Fibroblast of skin of right biceps (primary cell): ENCODE data around the gene NGEF.

Source experiments
- DNase-seq: peaks from one replicate; pipeline ENCODE4 v3.0.0-alpha.2; 2013

The NGEF gene

GRCh38 chr2:233041722-233042323 lies 28.8 kb upstream of the NGEF start:
- DNase-seq, result no peak

- DNase-seq, result no peak
Measured at GRCh38 chr2:233040571-233040970, 27.5 kb upstream of the NGEF start.

GRCh38 chr2:233039846-233040530 lies 26.9 kb upstream of the NGEF start:
- no peak for DNase-seq

GRCh38 chr2:233039212-233039845 lies 26.3 kb upstream of the NGEF start:
- DNase-seq, result no peak

GRCh38 chr2:233037078-233037477 lies 24.0 kb upstream of the NGEF start:
- peak; percentile 11 for DNase-seq

- no peak for DNase-seq
Measured at GRCh38 chr2:233036162-233036838, 23.2 kb upstream of the NGEF start.

- no peak for DNase-seq
Measured at GRCh38 chr2:233035426-233036161, 22.5 kb upstream of the NGEF start.

GRCh38 chr2:233034091-233034882 lies 21.2 kb upstream of the NGEF start:
- no peak for DNase-seq

GRCh38 chr2:233033672-233034071 lies 20.6 kb upstream of the NGEF start:
- DNase-seq, result peak; percentile 12

GRCh38 chr2:233032551-233033320 lies 19.7 kb upstream of the NGEF start, which contains the start of gene NEU2:
Gene NEU2 (plus strand): TSS chr2:233032672. CDS start chr2:233032672, 0 bp downstream.
- DNase-seq, result no peak

- DNase-seq, result no peak
Measured at GRCh38 chr2:233031556-233032500, 18.8 kb upstream of the NGEF start.

- DNase-seq, result peak; percentile 48
Measured at GRCh38 chr2:233029321-233029720, 16.3 kb upstream of the NGEF start.

GRCh38 chr2:233026198-233026813 lies 13.2 kb upstream of the NGEF start:
- peak; percentile 50 for DNase-seq

GRCh38 chr2:233025706-233026105 lies 12.7 kb upstream of the NGEF start:
- no peak for DNase-seq

GRCh38 chr2:233023761-233024410 lies 10.8 kb upstream of the NGEF start:
- no peak for DNase-seq

GRCh38 chr2:233023007-233023760 lies 10.1 kb upstream of the NGEF start:
- DNase-seq, result no peak

- DNase-seq, result no peak
Measured at GRCh38 chr2:233022561-233022960, 9.5 kb upstream of the NGEF start.

- DNase-seq, result no peak
Measured at GRCh38 chr2:233021771-233022170, 8.7 kb upstream of the NGEF start.
